Lower leg skin (tissue), 3 donors: Measurements from ENCODE around the gene CNTNAP5.

Source experiments
- POLR2A ChIP-seq, 2 donors: fragments of 450-650 bp; IDR thresholded peaks; one replicate each; pipeline ENCODE4 v1.6.1; 2016 to 2017; ENCODE audit warnings: antibody characterized with exemption in 2 of 2, mild to moderate bottlenecking in 1 of 2, moderate library complexity in 1 of 2
- TF ChIP-seq, protein P1 (sequence below), 3 donors: fragments of 450-650 bp; IDR thresholded peaks; one replicate each; pipeline ENCODE4 v1.5.1; 2016; ENCODE audit warnings: antibody characterized with exemption in 3 of 3, mild to moderate bottlenecking in 3 of 3, moderate library complexity in 2 of 3

- TF ChIP-seq, protein P1, sequence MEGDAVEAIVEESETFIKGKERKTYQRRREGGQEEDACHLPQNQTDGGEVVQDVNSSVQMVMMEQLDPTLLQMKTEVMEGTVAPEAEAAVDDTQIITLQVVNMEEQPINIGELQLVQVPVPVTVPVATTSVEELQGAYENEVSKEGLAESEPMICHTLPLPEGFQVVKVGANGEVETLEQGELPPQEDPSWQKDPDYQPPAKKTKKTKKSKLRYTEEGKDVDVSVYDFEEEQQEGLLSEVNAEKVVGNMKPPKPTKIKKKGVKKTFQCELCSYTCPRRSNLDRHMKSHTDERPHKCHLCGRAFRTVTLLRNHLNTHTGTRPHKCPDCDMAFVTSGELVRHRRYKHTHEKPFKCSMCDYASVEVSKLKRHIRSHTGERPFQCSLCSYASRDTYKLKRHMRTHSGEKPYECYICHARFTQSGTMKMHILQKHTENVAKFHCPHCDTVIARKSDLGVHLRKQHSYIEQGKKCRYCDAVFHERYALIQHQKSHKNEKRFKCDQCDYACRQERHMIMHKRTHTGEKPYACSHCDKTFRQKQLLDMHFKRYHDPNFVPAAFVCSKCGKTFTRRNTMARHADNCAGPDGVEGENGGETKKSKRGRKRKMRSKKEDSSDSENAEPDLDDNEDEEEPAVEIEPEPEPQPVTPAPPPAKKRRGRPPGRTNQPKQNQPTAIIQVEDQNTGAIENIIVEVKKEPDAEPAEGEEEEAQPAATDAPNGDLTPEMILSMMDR (IDR thresholded peaks at IDR 0.05) = no peak
- no peak for TF ChIP-seq POLR2A (IDR thresholded peaks at IDR 0.05)
Measured at GRCh38 chr2:124822516-124822915, 797.4 kb downstream of the CNTNAP5 start.
